HG03558 (cell line): ENCODE data around the gene EVC2.

Experiments used
- ATAC-seq: cut with Tn5 transposase; IDR thresholded peaks from one replicate; pipeline ENCODE4 v1.9.1; 2021; ENCODE audit warnings: moderate number of reproducible peaks; ENCODE audit not compliant: unreplicated experiment; ENCODE audit errors: extremely low read depth

EVC2 gene

GRCh38 chr4:5572114-5572513, 136.2 kb downstream of the EVC2 start:
- ATAC-seq, result no peak

GRCh38 chr4:5571646-5572045, 136.7 kb downstream of the EVC2 start:
- no peak for ATAC-seq

- ATAC-seq, result no peak
These were observed 138.9 kb downstream of the EVC2 start for GRCh38 chr4:5569451-5569850.

DNA sequence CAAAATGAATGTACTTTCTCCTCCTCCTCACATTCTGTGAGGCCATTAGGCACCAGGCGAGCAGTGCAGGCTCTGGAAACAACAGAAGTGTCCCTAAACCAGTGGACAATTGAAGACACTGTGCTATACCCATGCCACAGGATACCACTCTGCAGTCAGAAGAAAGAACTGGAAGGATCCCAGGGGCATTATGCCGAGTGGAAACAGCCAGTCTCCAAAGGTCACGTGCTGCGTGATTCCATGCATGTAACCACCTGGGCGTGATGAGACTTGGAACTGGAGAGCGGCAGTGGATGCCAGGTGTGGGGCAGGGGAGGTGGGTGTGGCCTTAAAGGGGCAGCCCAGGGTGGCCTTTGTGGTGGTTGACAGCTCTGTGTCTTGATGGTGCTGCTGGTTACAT, 139.4 kb downstream of the EVC2 start:
- no peak for ATAC-seq

DNA sequence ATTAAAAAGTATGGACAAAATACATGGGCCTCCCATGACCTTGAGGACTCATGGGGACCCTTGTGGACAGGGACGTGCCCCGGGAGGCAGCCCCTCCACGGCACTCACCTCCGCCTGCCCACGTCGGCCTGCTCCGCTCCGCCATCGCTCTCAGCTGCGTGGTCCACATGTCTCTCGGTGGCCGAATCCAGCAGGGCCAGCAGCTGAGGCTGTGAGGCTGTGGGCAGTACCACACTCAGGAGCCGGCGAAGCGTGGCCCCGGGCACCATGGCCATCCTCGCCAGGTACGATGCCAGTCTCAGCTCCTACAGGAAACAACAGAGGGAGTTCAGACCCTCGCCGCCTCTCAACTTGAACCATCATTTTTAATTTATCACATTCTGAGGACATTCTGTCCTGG, 140.0 kb downstream of the EVC2 start:
- ATAC-seq, result no peak

DNA sequence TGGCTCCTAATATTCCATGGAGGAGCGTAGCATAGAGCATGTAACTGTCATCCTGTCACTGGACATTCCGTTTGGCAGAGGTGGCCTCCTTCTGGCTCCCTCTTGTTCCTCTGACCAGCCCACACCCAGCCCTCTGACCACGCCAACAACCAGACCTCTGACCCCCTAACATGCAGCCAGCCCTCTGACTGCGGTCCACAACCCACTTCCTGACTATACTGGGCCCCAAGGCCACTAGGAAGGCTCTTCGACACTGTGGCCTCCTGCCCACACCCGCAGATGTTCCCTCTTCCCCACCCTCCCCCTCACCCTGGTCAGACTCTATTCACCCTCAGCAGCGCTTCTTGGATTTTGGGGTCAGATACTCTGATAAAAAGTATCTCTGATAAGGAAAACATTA, 141.4 kb downstream of the EVC2 start:
- no peak for ATAC-seq

GRCh38 chr4:5566526-5566925, 141.8 kb downstream of the EVC2 start:
- no peak for ATAC-seq

DNA sequence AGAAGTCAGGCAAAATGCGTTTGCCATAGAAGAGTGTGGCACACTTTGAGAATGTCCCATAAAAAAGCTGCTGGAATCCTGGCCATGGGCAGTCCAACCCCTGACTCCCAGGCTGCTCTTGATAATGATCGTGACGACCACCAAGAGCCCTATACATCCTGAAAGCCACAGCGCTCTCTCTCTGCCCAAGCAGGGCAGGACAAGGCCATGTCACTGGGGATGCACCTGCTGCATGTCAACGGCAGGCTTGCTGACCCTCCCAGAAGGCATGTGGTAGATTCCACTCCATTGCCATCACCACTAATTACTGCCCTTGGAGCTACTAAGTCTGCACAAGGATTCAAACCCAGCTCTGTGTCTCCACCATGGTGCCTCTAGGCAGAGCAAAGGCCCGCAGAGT, 144.5 kb downstream of the EVC2 start:
- ATAC-seq, result no peak

GRCh38 chr4:5562476-5562875, 145.9 kb downstream of the EVC2 start:
- ATAC-seq, result no peak

GRCh38 chr4:5561286-5561685, 147.1 kb downstream of the EVC2 start:
- ATAC-seq, result no peak

- no peak for ATAC-seq
These were observed 149.9 kb downstream of the EVC2 start for GRCh38 chr4:5558502-5558901.

DNA sequence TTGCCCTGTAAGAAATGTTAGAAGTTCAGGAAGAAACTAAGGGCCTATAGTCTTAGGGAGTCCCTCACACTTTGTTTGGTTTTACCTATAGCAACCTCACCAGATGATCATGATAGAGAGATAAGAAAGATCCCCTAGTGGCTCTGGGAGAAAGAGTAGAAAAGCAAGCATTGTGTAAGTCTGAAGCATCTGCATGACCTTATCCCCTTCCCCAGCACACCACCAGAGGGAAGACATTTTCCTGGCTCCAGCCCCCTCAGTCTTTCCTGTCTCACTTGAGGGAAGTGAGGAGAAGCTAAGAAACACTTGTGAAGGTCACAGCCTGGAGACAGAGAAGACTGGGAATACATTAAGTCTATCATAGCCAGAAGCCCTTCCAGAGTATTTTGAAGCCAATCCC, 154.0 kb downstream of the EVC2 start:
- ATAC-seq, result no peak

- ATAC-seq, result no peak
These were observed 154.6 kb downstream of the EVC2 start for GRCh38 chr4:5553801-5554200.

GRCh38 chr4:5552451-5552850, 155.9 kb downstream of the EVC2 start:
- no peak for ATAC-seq

GRCh38 chr4:5547651-5548249, 160.6 kb downstream of the EVC2 start:
- no peak for ATAC-seq

DNA sequence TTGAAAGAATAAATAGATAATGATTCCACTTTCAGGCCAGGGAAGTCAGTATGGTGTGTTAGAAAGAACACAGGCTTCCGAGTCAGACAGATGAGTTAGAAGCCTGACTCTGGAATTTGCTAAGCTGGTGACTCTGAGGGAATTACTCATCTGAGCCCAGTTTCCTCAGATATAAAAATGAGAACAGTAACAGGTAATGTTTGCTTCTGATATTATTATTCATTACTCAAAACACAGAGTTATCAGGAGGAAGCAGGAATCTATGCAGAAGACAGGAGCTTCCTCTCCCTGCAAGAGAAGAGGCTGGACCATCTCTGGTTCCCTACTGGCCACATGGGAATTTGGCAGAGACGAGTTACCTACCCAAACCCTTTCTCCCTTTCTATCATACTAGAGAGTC, 163.1 kb downstream of the EVC2 start:
- ATAC-seq, result no peak

DNA sequence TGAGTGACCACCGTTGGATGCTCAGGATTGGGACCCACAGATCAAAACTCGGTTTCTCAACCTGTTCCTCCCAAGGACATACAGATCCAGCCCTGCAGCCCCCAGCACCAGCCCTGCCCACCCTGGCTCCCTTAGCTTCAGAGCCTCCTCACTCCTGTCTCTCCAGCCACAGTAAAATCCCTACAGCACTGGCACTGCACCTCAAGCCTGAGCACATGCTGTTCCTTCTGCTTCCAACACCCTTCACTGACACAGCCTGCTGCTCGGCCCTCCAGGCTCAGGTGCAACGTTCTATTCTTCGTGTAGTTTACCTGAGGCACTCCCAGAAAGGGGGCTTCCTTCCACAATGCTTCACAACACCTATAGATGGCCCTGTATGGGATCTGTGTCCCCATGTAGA, 163.6 kb downstream of the EVC2 start:
- no peak for ATAC-seq

DNA sequence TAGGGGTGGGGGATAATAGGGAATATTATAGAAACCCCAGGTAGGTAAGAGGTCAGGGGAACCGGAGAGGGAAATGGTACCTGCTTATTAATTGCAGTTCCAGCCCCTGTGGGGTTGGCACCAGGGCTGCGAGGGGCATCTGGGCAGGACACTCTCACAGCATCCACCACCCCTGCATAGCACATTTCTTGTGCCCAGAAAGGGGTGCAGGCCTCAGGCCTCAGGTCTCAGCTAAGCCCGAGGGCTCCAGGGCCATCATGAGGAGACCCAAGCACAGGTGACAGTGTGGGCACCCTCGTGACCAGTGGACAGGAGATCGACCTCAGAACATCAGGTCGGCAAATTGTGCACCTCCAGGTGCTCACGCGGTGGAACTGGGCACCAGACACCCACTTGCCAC, 164.7 kb downstream of the EVC2 start:
- no peak for ATAC-seq

DNA sequence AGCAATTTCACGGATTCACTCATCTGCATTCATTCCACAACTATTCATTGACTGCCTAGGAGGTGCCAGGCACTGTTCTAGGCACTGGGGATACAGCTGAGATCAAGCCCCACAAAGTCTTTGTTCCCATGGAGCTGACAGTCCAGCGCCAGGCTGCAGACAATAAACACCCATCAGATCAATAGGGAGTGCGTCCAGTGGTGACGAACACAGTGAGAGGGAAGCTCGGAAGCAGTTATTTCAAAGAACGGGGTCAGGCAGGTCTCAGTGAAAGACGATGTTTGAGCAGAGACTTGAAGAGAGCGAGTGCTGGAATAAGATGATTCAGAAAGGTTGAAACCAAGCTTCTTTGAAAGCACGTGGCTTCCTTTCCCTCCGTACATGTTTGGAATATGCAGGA, 167.2 kb downstream of the EVC2 start:
- ATAC-seq, result no peak

DNA sequence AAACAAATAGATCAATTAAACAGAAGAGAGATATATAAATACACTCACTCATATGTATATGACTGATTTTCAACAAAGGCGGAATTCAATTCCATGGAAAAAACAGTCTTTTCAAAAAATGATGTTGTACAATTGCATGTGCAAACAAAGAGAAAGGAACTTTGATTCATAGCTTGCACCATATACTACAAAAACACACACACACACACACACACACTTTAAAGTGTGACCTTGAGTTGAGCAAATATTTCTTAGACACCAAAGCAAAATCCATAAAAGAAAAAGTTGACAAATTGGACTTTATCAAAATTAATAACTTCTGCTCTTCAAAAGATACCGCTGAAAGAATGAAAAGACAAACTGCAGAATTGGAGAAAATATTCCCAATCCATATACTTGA, 168.8 kb downstream of the EVC2 start:
- ATAC-seq, result no peak

DNA sequence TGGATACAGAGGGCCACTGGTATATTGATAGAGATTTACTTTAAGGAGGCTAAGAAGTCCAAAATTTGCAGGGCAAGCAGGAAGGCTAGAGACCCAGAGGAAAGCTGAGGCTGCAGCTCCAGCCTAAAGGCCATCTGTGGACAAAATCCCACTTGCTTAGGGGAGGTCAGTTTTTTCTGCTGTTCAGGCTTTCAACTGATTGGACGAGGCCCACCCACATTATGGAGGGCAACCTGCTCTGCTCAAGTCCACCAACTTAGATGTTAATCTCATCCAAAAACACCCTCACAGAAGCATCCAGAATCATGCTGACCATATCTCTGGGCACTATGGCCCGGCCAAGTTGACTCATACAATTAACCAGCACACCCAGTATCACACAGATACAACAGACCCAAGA, 176.3 kb downstream of the EVC2 start:
- ATAC-seq, result no peak

- no peak for ATAC-seq
These were observed 180.3 kb downstream of the EVC2 start for GRCh38 chr4:5528031-5528436.

- ATAC-seq, result no peak
These were observed 181.1 kb downstream of the EVC2 start for GRCh38 chr4:5527211-5527610.
